Caco-2 (cell line): Measurements from ENCODE around the gene KCNK4. TPM values are rescaled to one million over a fixed set of nuclear protein-coding genes. Genes with fewer than 3 reads are reported as not detected.

ENCODE experiments used
- BruUV-seq: library from RNA; stranded (reverse); fragments of 400-500 nt; replicated peaks from 2 replicates; lab custom pipeline; 2021; lab: Mats Ljungman, UMichigan
- CTCF ChIA-PET: fragments of 300-600 bp; sonication (Branson Sonifier 250); formaldehyde crosslinking; loops from one replicate; lab custom pipeline; 2022; ENCODE audit warnings: antibody characterized with exemption; lab: Charles Lee
- POLR2A ChIA-PET: fragments of 300-600 bp; sonication (Branson Sonifier 250); formaldehyde crosslinking; loops from one replicate; lab custom pipeline; 2022; ENCODE audit warnings: antibody characterized with exemption; lab: Charles Lee
- DNase-seq, 2 experiments: peaks; one replicate each; pipeline versions ENCODE4 v3.0.0 to v3.0.0-alpha.2; 2020 to 2022
- H3K27me3 ChIP-seq: replicated peaks from 2 replicates; pipeline ENCODE4 v1.6.0; 2011; ENCODE audit warnings: low read length; ENCODE audit not compliant: control insufficient read depth, insufficient read depth
- H3K36me3 ChIP-seq: 2 replicates; pipeline ENCODE4 v1.5.1; 2011; ENCODE audit warnings: low read length; ENCODE audit not compliant: control insufficient read depth, insufficient read depth
- H3K4me1 ChIP-seq: fragments of 250-450 bp; sonication (Bioruptor Pico); 2 replicates; pipeline ENCODE4 v1.5.1; 2020; ENCODE audit warnings: mild to moderate bottlenecking
- H3K4me3 ChIP-seq: 2 replicates; pipeline ENCODE4 v1.5.1; 2011; ENCODE audit warnings: low read depth, mild to moderate bottlenecking, control low read depth, low read length
- H3K9me3 ChIP-seq: fragments of 250-450 bp; sonication (Bioruptor Pico); 2 replicates; pipeline ENCODE4 v1.5.1; 2020; ENCODE audit warnings: mild to moderate bottlenecking, moderate library complexity
- H3K27ac Mint-ChIP-seq: one replicate; pipeline ENCODE4 v1.8.0; 2022; ENCODE audit warnings: mixed read lengths; ENCODE audit not compliant: unreplicated experiment
- H3K27me3 Mint-ChIP-seq: one replicate; pipeline ENCODE4 v1.8.0; 2022; ENCODE audit warnings: mixed read lengths; ENCODE audit not compliant: insufficient read depth, unreplicated experiment
- H3K36me3 Mint-ChIP-seq: one replicate; pipeline ENCODE4 v1.8.0; 2022; ENCODE audit warnings: mild to moderate bottlenecking, mixed read lengths; ENCODE audit not compliant: insufficient read depth, unreplicated experiment
- H3K4me1 Mint-ChIP-seq: one replicate; pipeline ENCODE4 v1.8.0; 2022; ENCODE audit warnings: low read depth, mixed read lengths; ENCODE audit not compliant: unreplicated experiment
- H3K4me3 Mint-ChIP-seq: one replicate; pipeline ENCODE4 v1.8.0; 2022; ENCODE audit warnings: mild to moderate bottlenecking, moderate library complexity, mixed read lengths; ENCODE audit not compliant: unreplicated experiment
- H3K9me3 Mint-ChIP-seq: one replicate; pipeline ENCODE4 v1.8.0; 2022; ENCODE audit warnings: mixed read lengths; ENCODE audit not compliant: unreplicated experiment
- CTCF ChIP-seq, 2 experiments: fragments of 200-600 bp in 1 of 2; IDR thresholded peaks; 1 replicate in 1 of 2; 2 replicates in 1 of 2; pipeline versions ENCODE4 v1.5.1 to v1.8.0; 2011 to 2022; ENCODE audit warnings: antibody characterized with exemption in 1 of 2, control low read depth in 1 of 2, inconsistent platforms in 1 of 2, low read depth in 1 of 2, low read length in 1 of 2, mild to moderate bottlenecking in 1 of 2, moderate library complexity in 1 of 2; ENCODE audit not compliant: insufficient read depth in 1 of 2, severe bottlenecking in 1 of 2, unreplicated experiment in 1 of 2
- intact Hi-C: fragments of 100-400 bp; cut with micrococcal nuclease; formaldehyde crosslinking; loops from one replicate; pipeline ENCODE4 v1.10.0; 2022; ENCODE audit not compliant: unreplicated experiment
- microRNA-seq: library from miRNA; unstranded; fragments of <30 nt; microRNA quantifications from one replicate; pipeline ENCODE4 v1.2.0, GENCODE V29; 2022
- total RNA-seq: library from RNA; stranded (reverse); gene quantifications from 2 replicates; pipeline ENCODE4 v1.2.3, GENCODE V29; 2022

KCNK4 gene
- total RNA-seq, 1 experiment from 2014 or later = not detected

DNA sequence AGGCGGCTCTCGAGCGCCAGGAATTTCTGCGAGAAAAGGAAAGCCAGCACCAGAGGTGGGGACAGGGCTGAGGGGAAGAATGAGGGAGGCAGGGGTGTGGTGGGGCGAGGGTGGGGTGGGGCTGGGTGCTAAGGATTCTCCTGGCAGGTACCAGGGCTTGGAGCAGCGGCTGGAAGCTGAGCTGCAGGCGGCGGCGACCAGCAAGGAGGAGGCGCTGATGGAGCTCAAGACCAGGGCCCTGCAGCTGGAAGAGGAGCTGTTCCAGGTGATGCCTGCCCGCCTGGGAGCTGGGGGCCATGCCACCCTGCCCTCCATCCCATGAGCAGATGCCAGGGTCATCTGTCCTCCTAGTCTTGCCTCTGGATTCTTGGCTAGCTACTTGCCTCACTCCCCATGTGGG lies 58.3 kb downstream of the KCNK4 start:
- Histone ChIP-seq H3K4me3 (no peak overlapping the region), H3K36me3 (no peaks in the 10 kb centered on the region), H3K9me3 (no peaks in the 10 kb centered on the region), H3K4me1 (no peaks in the 10 kb centered on the region), H3K27me3 (no peaks in the 10 kb centered on the region)
- H3K9me3 Mint-ChIP-seq = no peaks in the 10 kb centered on the region
- BruUV-seq = no TSS peak
- ChIA-PET POLR2A (interaction anchor here (1.6 kb wide), 1 partner anchor 32 kb away, joined by 8 read pairs; the partner anchor contains the start of genes PRDX5 and TRMT112), CTCF (interaction anchor here (1.9 kb wide), 1 partner anchor 31 kb away, joined by 6 read pairs; the partner anchor contains the start of genes PRDX5 and TRMT112)
- DNase-seq = no peak
- no peak overlapping the region for H3K27ac Mint-ChIP-seq
- intact Hi-C loops = no loop called here
- TF ChIP-seq CTCF (IDR thresholded peaks at IDR 0.05; ENCODE audit: insufficient read depth in 1 of 2, low read depth in 1 of 2, low read length in 1 of 2, severe bottlenecking in 1 of 2, unreplicated experiment in 1 of 2) = no peak
- H3K4me3 Mint-ChIP-seq = no peak overlapping the region
- no peaks in the 10 kb centered on the region for H3K36me3 Mint-ChIP-seq
- H3K27me3 Mint-ChIP-seq = no peaks in the 10 kb centered on the region
- H3K4me1 Mint-ChIP-seq = peaks cover 6% of the 10 kb centered on the region

Small RNA genes lying within 50 kb of the gene (microRNA-seq; reads per million reads assigned to microRNA genes)
- gene MIR7155 = not detected

Other genes starting within 250 kb of the KCNK4 start
- 24.0 and 29.6 TPM in 2 replicates for gene MACROD1, start 125.2 kb upstream of the KCNK4 start, total RNA-seq
- gene STIP1, start 105.1 kb upstream of the KCNK4 start, total RNA-seq = 293 and 297 TPM in 2 replicates
- 3.3 and 4.3 TPM in 2 replicates for gene FERMT3, start 84.6 kb upstream of the KCNK4 start, total RNA-seq
- gene TRPT1, start 65.1 kb upstream of the KCNK4 start, total RNA-seq = 32.1 and 36.8 TPM in 2 replicates
- gene NUDT22, start 65.0 kb upstream of the KCNK4 start, total RNA-seq = 31.9 and 33.4 TPM in 2 replicates
- 22.3 and 22.9 TPM in 2 replicates for gene DNAJC4, start 60.8 kb upstream of the KCNK4 start, total RNA-seq
- gene VEGFB, start 56.7 kb upstream of the KCNK4 start, total RNA-seq = 60.6 and 61.7 TPM in 2 replicates
- gene FKBP2, start 50.2 kb upstream of the KCNK4 start, total RNA-seq = 70.2 and 76.8 TPM in 2 replicates
- 162 and 185 TPM in 2 replicates for gene PPP1R14B, start 44.4 kb upstream of the KCNK4 start, total RNA-seq
- 37.5 and 40.6 TPM in 2 replicates for gene PLCB3, start 39.8 kb upstream of the KCNK4 start, total RNA-seq
- gene BAD, start 6.6 kb upstream of the KCNK4 start, total RNA-seq = 50.5 and 51.6 TPM in 2 replicates
- 52.2 and 58.5 TPM in 2 replicates for gene GPR137, start 5.5 kb upstream of the KCNK4 start, total RNA-seq
- gene CATSPERZ, start 9.1 kb downstream of the KCNK4 start, total RNA-seq = 12.8 and 16.7 TPM in 2 replicates
- gene ESRRA, start 14.2 kb downstream of the KCNK4 start, total RNA-seq = 66.9 and 71.7 TPM in 2 replicates
- 235 and 246 TPM in 2 replicates for gene TRMT112, start 26.3 kb downstream of the KCNK4 start, total RNA-seq
- gene PRDX5, start 26.8 kb downstream of the KCNK4 start, total RNA-seq = 269 and 306 TPM in 2 replicates
- gene CCDC88B, start 48.9 kb downstream of the KCNK4 start, total RNA-seq = 3.6 and 3.9 TPM in 2 replicates
- gene RPS6KA4, start 67.9 kb downstream of the KCNK4 start, total RNA-seq = 95.7 and 98.6 TPM in 2 replicates